Osteoblast (primary cell): ENCODE results near the gene RNF212. TPM values are rescaled to one million over a fixed set of nuclear protein-coding genes. Genes with fewer than 3 reads are reported as not detected.
A peak's percentile ranks its signal among the peaks of the same experiment; 100 is the strongest.

Source experiments
- DNase-seq: peaks from one replicate; pipeline ENCODE4 v3.0.0; 2011; ENCODE audit warnings: low spot score, mixed read lengths; ENCODE audit not compliant: insufficient read length; ENCODE audit errors: missing footprints
- H2AFZ ChIP-seq: 2 replicates; pipeline ENCODE4 v1.6.0; 2011; ENCODE audit warnings: mild to moderate bottlenecking, low read length
- H3K27ac ChIP-seq: 2 replicates; pipeline ENCODE4 v1.5.1; 2011; ENCODE audit warnings: mild to moderate bottlenecking, low read depth, low read length, moderate library complexity
- H3K27me3 ChIP-seq: 2 replicates; pipeline ENCODE4 v1.6.0; 2012; ENCODE audit warnings: mild to moderate bottlenecking, control low read depth, inconsistent platforms, low read length, moderate library complexity; ENCODE audit not compliant: insufficient read depth
- H3K36me3 ChIP-seq: 2 replicates; pipeline ENCODE4 v1.5.1; 2011; ENCODE audit warnings: mild to moderate bottlenecking, low read length, control low read depth, moderate library complexity; ENCODE audit not compliant: insufficient read depth
- H3K4me1 ChIP-seq: 2 replicates; pipeline ENCODE4 v1.5.1; 2011; ENCODE audit warnings: mild to moderate bottlenecking, low read length, control low read depth, moderate library complexity; ENCODE audit not compliant: insufficient read depth
- H3K4me2 ChIP-seq: 2 replicates; pipeline ENCODE4 v1.6.0; 2011; ENCODE audit warnings: mild to moderate bottlenecking, low read length; ENCODE audit not compliant: insufficient read depth
- H3K4me3 ChIP-seq: fragments of 200-600 bp; sonication (generic); 3 replicates; pipeline ENCODE4 v1.5.1; 2012; ENCODE audit warnings: mild to moderate bottlenecking, low read length, inconsistent platforms; ENCODE audit not compliant: insufficient read depth
- H3K79me2 ChIP-seq: 2 replicates; pipeline ENCODE4 v1.6.0; 2012; ENCODE audit warnings: mild to moderate bottlenecking, low read length, control low read depth, inconsistent platforms; ENCODE audit not compliant: insufficient read depth
- H3K9me3 ChIP-seq: 2 replicates; pipeline ENCODE4 v1.5.1; 2011; ENCODE audit warnings: low read depth, low read length, control low read depth
- H4K20me1 ChIP-seq: 2 replicates; pipeline ENCODE4 v1.6.0; 2012; ENCODE audit warnings: mild to moderate bottlenecking, low read length, control low read depth; ENCODE audit not compliant: insufficient read depth
- CTCF ChIP-seq: IDR thresholded peaks from 2 replicates; pipeline ENCODE4 v1.5.1; 2011; ENCODE audit warnings: mild to moderate bottlenecking, low read depth, low read length, moderate library complexity; ENCODE audit errors: extremely low read depth
- total RNA-seq: library from RNA; depleted of rRNA; stranded (reverse); fragments of >200 nt; gene quantifications from 2 replicates; pipeline ENCODE4 v1.2.3, GENCODE V29; 2012

RNF212 gene
- total RNA-seq, 1 donor: 7.6 TPM

- H3K36me3 ChIP-seq: no peaks in the 10 kb centered on the region
- peaks cover 6% of the 10 kb centered on the region for H3K9me3 ChIP-seq
- peak overlapping the region; percentile 51 for H2AFZ ChIP-seq
- no peak for TF ChIP-seq CTCF
- H3K4me1 ChIP-seq: peaks cover 6% of the 10 kb centered on the region
- no peaks in the 10 kb centered on the region for H3K79me2 ChIP-seq
- no peak overlapping the region for H3K4me3 ChIP-seq
- peaks cover 8% of the 10 kb centered on the region for H3K27me3 ChIP-seq
- H3K27ac ChIP-seq: no peak overlapping the region
- H3K4me2 ChIP-seq: peak overlapping the region; percentile 53
- H4K20me1 ChIP-seq: no peaks in the 10 kb centered on the region
- DNase-seq: peak; percentile 89
Observed at GRCh38 chr4:1154523-1155182, 41.3 kb upstream of the RNF212 start.

GRCh38 chr4:1154126-1154522 is 40.8 kb upstream of the RNF212 start:
- no peak overlapping the region for H3K27ac ChIP-seq
- TF ChIP-seq CTCF: no peak
- H3K4me3 ChIP-seq: no peak overlapping the region
- H3K4me2 ChIP-seq: peak overlapping the region; percentile 53
- H2AFZ ChIP-seq: peak overlapping the region; percentile 51
- H3K9me3 ChIP-seq: peaks cover 6% of the 10 kb centered on the region
- H3K36me3 ChIP-seq: no peaks in the 10 kb centered on the region
- H4K20me1 ChIP-seq: no peaks in the 10 kb centered on the region
- no peaks in the 10 kb centered on the region for H3K79me2 ChIP-seq
- peaks cover 8% of the 10 kb centered on the region for H3K27me3 ChIP-seq
- peak; percentile 66 for DNase-seq
- peaks cover 6% of the 10 kb centered on the region for H3K4me1 ChIP-seq

- no peak for TF ChIP-seq CTCF
- Histone ChIP-seq H4K20me1 (no peaks in the 10 kb centered on the region), H3K4me3 (no peak overlapping the region), H3K4me2 (no peak overlapping the region), H3K36me3 (no peaks in the 10 kb centered on the region), H2AFZ (no peak overlapping the region), H3K4me1 (peaks cover 6% of the 10 kb centered on the region), H3K27ac (no peak overlapping the region), H3K27me3 (peaks cover 8% of the 10 kb centered on the region), H3K9me3 (peaks cover 6% of the 10 kb centered on the region), H3K79me2 (no peaks in the 10 kb centered on the region)
- peak; percentile 18 for DNase-seq
Observed at GRCh38 chr4:1153567-1154090, 40.3 kb upstream of the RNF212 start.

GRCh38 chr4:1152290-1152689 is 38.9 kb upstream of the RNF212 start:
- no peak overlapping the region for H3K4me2 ChIP-seq
- no peak overlapping the region for H2AFZ ChIP-seq
- TF ChIP-seq CTCF: no peak
- no peaks in the 10 kb centered on the region for H4K20me1 ChIP-seq
- no peaks in the 10 kb centered on the region for H3K9me3 ChIP-seq
- DNase-seq: peak; percentile 13
- no peaks in the 10 kb centered on the region for H3K79me2 ChIP-seq
- no peak overlapping the region for H3K4me3 ChIP-seq
- peaks cover 8% of the 10 kb centered on the region for H3K27me3 ChIP-seq
- no peak overlapping the region for H3K27ac ChIP-seq
- H3K36me3 ChIP-seq: no peaks in the 10 kb centered on the region
- H3K4me1 ChIP-seq: peaks cover 6% of the 10 kb centered on the region
